ENCODE results near the gene DCXR. TPM values are rescaled to one million over a fixed set of nuclear protein-coding genes. Genes with fewer than 3 reads are reported as not detected.
"Not testable (repeated sequence)": the region's sequence is repeated elsewhere in the genome, so short reads cannot be mapped to it uniquely, and the experiment has no call there.

Gene DCXR
- total RNA-seq, 1 experiment from 2014 or later: 111 TPM

- Mint-ChIP-seq H3K9me3 (ENCODE audit: unreplicated experiment) (no peaks in the 10 kb centered on the region), H3K36me3 (ENCODE audit: insufficient read depth, unreplicated experiment) (peaks cover 16% of the 10 kb centered on the region), H3K27me3 (ENCODE audit: insufficient read depth, unreplicated experiment) (no peaks in the 10 kb centered on the region), H3K27ac (ENCODE audit: low read depth, unreplicated experiment) (no peak overlapping the region), H3K4me1 (ENCODE audit: insufficient read depth, unreplicated experiment) (peaks cover 8% of the 10 kb centered on the region), H3K4me3 (ENCODE audit: unreplicated experiment) (no peak overlapping the region)
- no peak for TF ChIP-seq CTCF (IDR thresholded peaks at IDR 0.05; ENCODE audit: unreplicated experiment)
- intact Hi-C loops (cut with micrococcal nuclease): no loop called here
- no peak for DNase-seq (ENCODE audit: unreplicated experiment)
- CTCF ChIA-PET: interaction anchor here (0.5 kb wide), 1 partner anchor 112 kb away, joined by 4 read pairs; no protein-coding TSS in a partner anchor
- POLR2A ChIA-PET: no interaction called here
- no TSS peak for BruUV-seq (replicated peaks)
These were observed 5.2 kb upstream of the DCXR start for GRCh38 chr17:82042649-82043048.

GRCh38 chr17:82041144-82041814, 3.8 kb upstream of the DCXR start:
- TF ChIP-seq CTCF (IDR thresholded peaks at IDR 0.05; ENCODE audit: unreplicated experiment): no peak
- H3K4me3 Mint-ChIP-seq (ENCODE audit: unreplicated experiment): no peak overlapping the region
- H3K27me3 Mint-ChIP-seq (ENCODE audit: insufficient read depth, unreplicated experiment): no peaks in the 10 kb centered on the region
- intact Hi-C loops (cut with micrococcal nuclease): no loop called here
- no peak overlapping the region for H3K27ac Mint-ChIP-seq (ENCODE audit: low read depth, unreplicated experiment)
- no peaks in the 10 kb centered on the region for H3K9me3 Mint-ChIP-seq (ENCODE audit: unreplicated experiment)
- H3K4me1 Mint-ChIP-seq (ENCODE audit: insufficient read depth, unreplicated experiment): peaks cover 8% of the 10 kb centered on the region
- POLR2A ChIA-PET: interaction anchor here (0.7 to 1.2 kb wide), 4 partner anchors 9 to 24 kb away, joined by 3 to 8 read pairs (median 3); partner anchors contain the start of gene DUS1L
- peaks cover 8% of the 10 kb centered on the region for H3K36me3 Mint-ChIP-seq (ENCODE audit: insufficient read depth, unreplicated experiment)
- BruUV-seq (replicated peaks): no TSS peak
- DNase-seq (ENCODE audit: unreplicated experiment): no peak
- CTCF ChIA-PET: interaction anchor here (0.6 to 0.7 kb wide), 3 partner anchors 69 to 272 kb away, joined by 3 to 5 read pairs (median 3); no protein-coding TSS in a partner anchor

GRCh38 chr17:82039695-82040299, 2.3 kb upstream of the DCXR start:
- Mint-ChIP-seq H3K4me1 (ENCODE audit: insufficient read depth, unreplicated experiment) (peaks cover 8% of the 10 kb centered on the region), H3K9me3 (ENCODE audit: unreplicated experiment) (no peaks in the 10 kb centered on the region), H3K36me3 (ENCODE audit: insufficient read depth, unreplicated experiment) (peaks cover 6% of the 10 kb centered on the region), H3K27me3 (ENCODE audit: insufficient read depth, unreplicated experiment) (no peaks in the 10 kb centered on the region), H3K4me3 (ENCODE audit: unreplicated experiment) (no peak overlapping the region), H3K27ac (ENCODE audit: low read depth, unreplicated experiment) (no peak overlapping the region)
- TF ChIP-seq CTCF (IDR thresholded peaks at IDR 0.05; ENCODE audit: unreplicated experiment): no peak
- POLR2A ChIA-PET: interaction anchor here (0.6 kb wide), 1 partner anchor 56 kb away, joined by 3 read pairs; no protein-coding TSS in a partner anchor
- intact Hi-C loops (cut with micrococcal nuclease): loop anchor here (10.0 kb wide), 2 partner anchors 55 to 205 kb away; partner anchors contain the start of gene FASN
- CTCF ChIA-PET: interaction anchor here (0.6 kb wide), 2 partner anchors 97 to 238 kb away, joined by 3 read pairs; no protein-coding TSS in a partner anchor
- DNase-seq (ENCODE audit: unreplicated experiment): no peak
- BruUV-seq (replicated peaks): no TSS peak

- not testable (repeated sequence) for H3K27ac Mint-ChIP-seq (ENCODE audit: low read depth, unreplicated experiment); DNase-seq (ENCODE audit: unreplicated experiment); H3K36me3 Mint-ChIP-seq (ENCODE audit: insufficient read depth, unreplicated experiment); H3K9me3 Mint-ChIP-seq (ENCODE audit: unreplicated experiment); BruUV-seq (replicated peaks); H3K4me3 Mint-ChIP-seq (ENCODE audit: unreplicated experiment); H3K4me1 Mint-ChIP-seq (ENCODE audit: insufficient read depth, unreplicated experiment); H3K27me3 Mint-ChIP-seq (ENCODE audit: insufficient read depth, unreplicated experiment)
- intact Hi-C loops (cut with micrococcal nuclease): loop anchor here (10.0 kb wide), 2 partner anchors 56 to 206 kb away; partner anchors contain the start of gene FASN
- ChIA-PET CTCF (interaction anchor here (0.6 to 1.7 kb wide), 2 partner anchors 18 to 239 kb away, joined by 3 to 11 read pairs; no protein-coding TSS in a partner anchor), POLR2A (interaction anchor here (1.5 to 1.9 kb wide), 3 partner anchors 9 to 16 kb away, joined by 6 to 19 read pairs (median 6); partner anchors contain the start of genes CENPX, GPS1 and LRRC45)
These were observed 1.4 kb upstream of the DCXR start for GRCh38 chr17:82038796-82039409.
